Rectal smooth muscle tissue (tissue), 1 donor: ENCODE data around the gene ADAMTS12.

Experiments used
- H3K27ac ChIP-seq: one replicate; pipeline ENCODE4 v1.7.0; 2013; ENCODE audit warnings: low read depth, low read length, inconsistent platforms
- H3K27me3 ChIP-seq: one replicate; pipeline ENCODE4 v1.7.0; 2013; ENCODE audit warnings: low read length; ENCODE audit not compliant: control insufficient read depth, insufficient read depth
- H3K36me3 ChIP-seq: one replicate; pipeline ENCODE4 v1.7.0; 2013; ENCODE audit warnings: low read length; ENCODE audit not compliant: control insufficient read depth, insufficient read depth
- H3K4me1 ChIP-seq: one replicate; pipeline ENCODE4 v1.7.0; 2013; ENCODE audit warnings: low read length; ENCODE audit not compliant: control insufficient read depth, insufficient read depth
- H3K4me3 ChIP-seq: one replicate; pipeline ENCODE4 v1.7.0; 2013; ENCODE audit warnings: low read length
- H3K9ac ChIP-seq: one replicate; pipeline ENCODE4 v1.7.0; 2013; ENCODE audit warnings: low read length

ADAMTS12 gene

DNA sequence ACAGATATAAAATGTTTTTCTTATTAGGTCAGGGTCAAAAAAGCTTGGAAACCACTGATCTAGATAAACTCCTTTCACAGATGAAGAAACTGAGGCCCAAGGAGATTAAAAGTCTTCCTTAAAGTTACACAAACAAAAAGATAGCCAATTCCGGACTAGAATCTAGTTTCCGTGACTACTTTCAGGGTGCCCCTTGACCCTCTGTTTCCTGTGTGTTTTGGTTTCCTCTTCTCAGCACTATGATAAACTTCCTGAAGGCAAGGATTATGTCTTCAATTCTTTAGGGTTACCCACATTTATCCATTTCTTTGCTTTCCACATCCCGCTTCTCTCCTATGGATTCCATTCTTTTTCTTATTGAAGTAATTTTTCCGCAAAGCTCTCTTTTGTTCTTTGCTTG is 83.1 kb downstream of the ADAMTS12 start:
- Histone ChIP-seq H3K4me3 (no peak overlapping the region), H3K36me3 (no peaks in the 10 kb centered on the region), H3K9ac (no peak overlapping the region), H3K27ac (no peak overlapping the region), H3K27me3 (no peaks in the 10 kb centered on the region), H3K4me1 (no peaks in the 10 kb centered on the region)

- Histone ChIP-seq H3K36me3 (no peaks in the 10 kb centered on the region), H3K4me3 (no peak overlapping the region), H3K4me1 (no peaks in the 10 kb centered on the region), H3K27me3 (no peaks in the 10 kb centered on the region), H3K27ac (no peak overlapping the region), H3K9ac (no peak overlapping the region)
These were observed 84.0 kb downstream of the ADAMTS12 start for GRCh38 chr5:33807771-33808170.

GRCh38 chr5:33806738-33807442 is 84.9 kb downstream of the ADAMTS12 start:
- Histone ChIP-seq H3K36me3 (no peaks in the 10 kb centered on the region), H3K27me3 (no peaks in the 10 kb centered on the region), H3K4me3 (no peak overlapping the region), H3K27ac (no peak overlapping the region), H3K4me1 (no peaks in the 10 kb centered on the region), H3K9ac (no peak overlapping the region)

DNA sequence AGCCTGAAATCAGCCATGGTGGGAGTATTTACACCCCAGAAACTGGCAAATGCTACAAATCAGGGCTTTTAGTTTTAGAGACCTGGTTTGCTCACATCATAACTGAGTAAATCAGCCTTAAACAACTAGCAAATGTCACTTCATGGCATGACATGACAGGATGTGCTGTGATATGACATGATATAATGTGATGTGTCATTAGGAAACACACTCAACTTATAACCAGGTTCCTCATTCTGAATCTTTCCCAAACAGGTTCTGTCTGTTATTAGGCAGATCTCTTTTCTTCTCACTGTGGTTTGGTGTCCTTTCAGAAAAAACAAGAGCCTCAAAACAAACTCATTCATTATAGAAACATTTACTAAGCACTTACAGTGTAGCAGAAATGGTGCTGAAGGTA is 90.5 kb downstream of the ADAMTS12 start:
- Histone ChIP-seq H3K27ac (no peak overlapping the region), H3K4me3 (no peak overlapping the region), H3K9ac (no peak overlapping the region), H3K36me3 (no peaks in the 10 kb centered on the region), H3K27me3 (no peaks in the 10 kb centered on the region), H3K4me1 (no peaks in the 10 kb centered on the region)

GRCh38 chr5:33800241-33800950 is 91.4 kb downstream of the ADAMTS12 start:
- no peak overlapping the region for H3K27ac ChIP-seq

DNA sequence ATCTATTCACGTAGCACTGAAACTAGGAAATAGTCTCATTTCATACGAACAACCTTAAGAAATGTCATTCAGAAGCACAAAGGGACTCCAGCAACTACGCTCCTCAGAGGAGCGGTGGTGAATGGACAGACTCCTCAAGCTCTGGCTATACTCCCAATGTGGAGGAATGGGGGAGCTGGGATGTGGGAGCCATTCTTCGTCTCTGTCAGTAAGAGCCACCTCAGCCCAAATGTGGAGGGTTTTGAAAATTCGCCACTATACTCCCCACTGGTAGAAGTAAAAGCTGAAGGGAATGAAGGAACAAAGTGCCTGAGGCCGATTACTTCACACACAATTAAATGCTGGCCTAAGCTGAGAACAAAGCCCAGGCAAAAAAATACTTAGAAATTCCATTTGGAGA is 96.3 kb downstream of the ADAMTS12 start:
- H3K4me3 ChIP-seq: no peak overlapping the region
- no peaks in the 10 kb centered on the region for H3K36me3 ChIP-seq
- H3K4me1 ChIP-seq: no peaks in the 10 kb centered on the region
- H3K27me3 ChIP-seq: no peaks in the 10 kb centered on the region
- no peak overlapping the region for H3K9ac ChIP-seq
- H3K27ac ChIP-seq: no peak overlapping the region

More at GRCh38 chr5:33800241-33800950, 91.4 kb downstream of the ADAMTS12 start:
- Histone ChIP-seq H3K4me1 (no peaks in the 10 kb centered on the region), H3K9ac (no peak overlapping the region), H3K4me3 (no peak overlapping the region), H3K27me3 (no peaks in the 10 kb centered on the region), H3K36me3 (no peaks in the 10 kb centered on the region)

GRCh38 chr5:33794550-33795181 is 97.1 kb downstream of the ADAMTS12 start:
- Histone ChIP-seq H3K36me3 (no peaks in the 10 kb centered on the region), H3K4me3 (no peak overlapping the region), H3K9ac (no peak overlapping the region), H3K27ac (no peak overlapping the region), H3K4me1 (no peaks in the 10 kb centered on the region), H3K27me3 (no peaks in the 10 kb centered on the region)

DNA sequence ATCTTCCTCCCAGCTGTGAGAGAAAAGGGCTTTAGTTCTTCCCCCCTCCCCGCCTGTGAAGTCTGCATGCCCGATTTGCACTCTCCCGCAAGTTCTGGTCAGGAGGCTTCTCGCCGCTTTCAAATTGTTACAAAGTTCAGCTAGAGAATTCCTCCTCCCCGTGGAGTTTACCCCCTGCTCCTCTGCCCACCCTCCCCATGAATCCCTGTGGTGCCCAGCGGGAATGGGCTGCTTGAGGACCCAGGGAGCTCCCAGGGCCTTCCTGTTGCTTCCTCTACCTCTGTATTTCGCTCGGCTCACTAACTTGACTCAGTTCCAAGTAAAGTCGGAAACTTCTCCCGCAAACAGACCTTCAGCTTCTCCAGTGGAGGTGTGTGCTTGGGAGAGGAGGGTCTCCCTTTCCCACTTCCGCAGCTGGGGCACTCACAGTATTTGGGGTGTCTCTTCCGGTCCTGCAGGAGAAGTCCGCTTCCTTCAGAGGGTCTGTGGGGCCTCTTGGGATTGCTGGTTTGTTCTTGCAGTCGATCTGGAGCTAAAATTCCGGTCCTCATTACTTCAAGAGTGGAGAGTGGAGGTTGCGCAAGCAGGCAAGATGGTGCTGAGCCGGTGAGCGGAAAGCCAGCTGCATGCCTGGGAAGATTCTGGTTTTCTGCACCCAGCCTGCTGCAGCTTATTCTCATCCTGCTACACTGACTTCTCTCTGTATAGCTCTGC is 97.8 kb downstream of the ADAMTS12 start:
- H3K36me3 ChIP-seq: no peaks in the 10 kb centered on the region
- H3K27ac ChIP-seq: no peak overlapping the region
- H3K4me1 ChIP-seq: no peaks in the 10 kb centered on the region
- no peak overlapping the region for H3K4me3 ChIP-seq
- H3K27me3 ChIP-seq: no peaks in the 10 kb centered on the region
- no peak overlapping the region for H3K9ac ChIP-seq

GRCh38 chr5:33793276-33793675 is 98.5 kb downstream of the ADAMTS12 start:
- no peaks in the 10 kb centered on the region for H3K36me3 ChIP-seq
- no peak overlapping the region for H3K27ac ChIP-seq
- H3K4me3 ChIP-seq: no peak overlapping the region
- H3K27me3 ChIP-seq: no peaks in the 10 kb centered on the region
- no peak overlapping the region for H3K9ac ChIP-seq
- H3K4me1 ChIP-seq: no peaks in the 10 kb centered on the region

DNA sequence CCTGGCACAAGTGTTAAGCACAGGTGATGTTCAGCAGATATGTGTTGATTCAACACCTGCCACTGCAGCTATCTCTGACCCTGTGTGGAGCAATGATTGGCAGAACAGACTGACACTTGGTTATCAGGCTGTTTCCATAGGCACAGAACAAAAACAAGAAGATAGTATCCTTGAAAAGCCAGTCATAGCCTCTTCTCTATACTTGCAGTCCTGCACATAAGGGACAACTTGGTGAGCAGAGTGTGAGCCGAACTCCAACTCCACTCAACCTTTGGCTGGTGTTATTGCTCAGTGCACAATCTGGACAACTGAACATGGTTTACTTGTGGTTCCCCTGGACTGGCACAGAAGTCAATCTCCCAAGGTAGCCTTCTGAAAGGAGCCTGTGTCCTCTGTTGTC is 99.2 kb downstream of the ADAMTS12 start:
- Histone ChIP-seq H3K4me1 (no peaks in the 10 kb centered on the region), H3K27ac (no peak overlapping the region), H3K27me3 (no peaks in the 10 kb centered on the region), H3K36me3 (no peaks in the 10 kb centered on the region), H3K9ac (no peak overlapping the region), H3K4me3 (no peak overlapping the region)

- H3K9ac ChIP-seq: no peak overlapping the region
These were observed 102.2 kb downstream of the ADAMTS12 start for GRCh38 chr5:33789567-33789957.

GRCh38 chr5:33788922-33789566 is 102.7 kb downstream of the ADAMTS12 start:
- Histone ChIP-seq H3K27ac (no peak overlapping the region), H3K27me3 (no peaks in the 10 kb centered on the region), H3K4me3 (no peak overlapping the region), H3K36me3 (no peaks in the 10 kb centered on the region), H3K9ac (no peak overlapping the region), H3K4me1 (no peaks in the 10 kb centered on the region)

More at GRCh38 chr5:33789567-33789957, 102.2 kb downstream of the ADAMTS12 start:
- Histone ChIP-seq H3K27ac (no peak overlapping the region), H3K4me1 (no peaks in the 10 kb centered on the region), H3K36me3 (no peaks in the 10 kb centered on the region), H3K27me3 (no peaks in the 10 kb centered on the region), H3K4me3 (no peak overlapping the region)
